Stimulated activated CD4-positive, alpha-beta T cell treated with anti-CD3 and anti-CD28 coated beads, Interleukin-15, amount 100 ng/mL, for 48 hours (primary cell): ENCODE results near the gene RPS6KB2.
"Not testable (repeated sequence)": the region's sequence is repeated elsewhere in the genome, so short reads cannot be mapped to it uniquely, and the experiment has no call there.

Experiments used
- DNase-seq, 2 donors: peaks; one replicate each; pipeline ENCODE4 v3.0.0-alpha.2; 2020; ENCODE audit warnings: low read depth in 2 of 2

The RPS6KB2 gene

DNA sequence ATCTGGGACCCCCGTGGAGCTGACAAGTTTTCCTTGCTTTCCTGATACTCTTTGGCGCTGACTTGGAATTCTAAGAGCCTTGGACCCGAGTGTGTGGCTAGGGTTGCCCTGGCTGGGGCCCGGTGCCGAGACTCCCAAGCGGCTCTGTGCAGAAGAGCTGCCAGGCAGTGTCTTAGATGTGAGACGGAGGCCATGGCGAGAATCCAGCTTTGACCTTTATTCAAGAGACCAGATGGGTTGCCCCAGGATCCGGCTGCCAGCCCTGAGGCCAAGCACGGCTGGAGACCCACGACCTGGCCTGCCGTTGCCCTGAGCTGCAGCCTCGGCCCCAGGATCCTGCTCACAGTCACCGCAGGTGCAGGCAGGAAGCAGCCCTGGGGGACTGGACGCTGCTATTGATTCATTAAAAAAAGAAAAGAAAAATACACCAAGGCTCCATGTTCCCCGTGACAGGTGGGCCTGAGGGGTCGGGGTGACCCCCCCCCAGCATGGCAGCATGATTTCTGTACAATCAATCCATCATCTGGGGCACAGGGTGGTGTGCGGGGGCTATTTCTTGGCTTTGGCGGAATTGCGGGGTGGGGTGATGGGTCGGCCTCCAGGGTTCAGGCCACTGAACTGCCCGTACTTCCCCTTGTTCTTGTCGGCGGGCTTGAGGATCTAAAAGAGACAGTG, 30.2 kb upstream of the RPS6KB2 start:
- DNase-seq = no peak

GRCh38 chr11:67398661-67399563, 29.4 kb upstream of the RPS6KB2 start:
- DNase-seq = no peak

DNA sequence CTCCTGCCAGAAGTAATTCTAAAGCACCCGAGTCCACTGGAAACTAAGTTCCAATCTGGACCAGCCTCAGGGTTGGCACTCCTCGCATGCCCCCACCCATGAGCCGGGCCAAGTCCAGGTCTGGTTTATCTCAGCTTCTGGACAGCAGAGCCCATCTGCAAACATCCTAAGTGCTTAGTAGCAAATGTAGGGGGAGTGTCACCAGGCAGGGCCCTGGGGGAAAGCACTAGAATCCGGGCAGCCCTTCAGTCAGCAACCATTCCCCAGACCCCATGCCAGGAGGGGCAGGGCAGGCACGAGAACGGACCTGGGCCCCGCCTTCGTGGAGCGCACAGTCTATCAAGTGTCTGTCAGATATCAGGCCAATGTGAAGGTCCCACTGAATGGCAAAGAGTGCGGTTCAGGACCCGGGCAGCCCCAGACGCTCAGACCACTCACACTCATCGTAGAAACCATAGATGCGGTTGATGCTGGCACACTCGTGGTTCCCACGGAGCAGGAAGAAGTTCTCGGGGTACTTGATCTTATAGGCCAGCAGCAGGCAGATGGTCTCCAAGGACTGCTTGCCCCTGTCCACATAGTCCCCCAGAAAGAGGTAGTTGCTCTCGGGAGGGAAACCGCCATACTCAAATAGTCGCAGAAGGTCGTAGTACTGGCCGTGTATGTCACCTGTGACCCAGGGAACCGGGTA, 27.9 kb upstream of the RPS6KB2 start:
- DNase-seq = no peak

- DNase-seq = no peak
Measured at GRCh38 chr11:67400942-67401494, 27.3 kb upstream of the RPS6KB2 start.

- peak; percentile 81 to 88 for DNase-seq
Measured at GRCh38 chr11:67401495-67402191, 26.7 kb upstream of the RPS6KB2 start, which contains the start of gene PPP1CA. Gene PPP1CA, minus strand, starts transcription at chr11:67401858. Its CDS starts 76 bp downstream, at chr11:67401782.

- not testable (repeated sequence) for DNase-seq
Measured at GRCh38 chr11:67402192-67402839, 26.0 kb upstream of the RPS6KB2 start.

- not testable (repeated sequence) for DNase-seq
Measured at GRCh38 chr11:67403085-67403484, 25.2 kb upstream of the RPS6KB2 start.

- no peak for DNase-seq
Measured at GRCh38 chr11:67404515-67405195, 23.6 kb upstream of the RPS6KB2 start.

DNA sequence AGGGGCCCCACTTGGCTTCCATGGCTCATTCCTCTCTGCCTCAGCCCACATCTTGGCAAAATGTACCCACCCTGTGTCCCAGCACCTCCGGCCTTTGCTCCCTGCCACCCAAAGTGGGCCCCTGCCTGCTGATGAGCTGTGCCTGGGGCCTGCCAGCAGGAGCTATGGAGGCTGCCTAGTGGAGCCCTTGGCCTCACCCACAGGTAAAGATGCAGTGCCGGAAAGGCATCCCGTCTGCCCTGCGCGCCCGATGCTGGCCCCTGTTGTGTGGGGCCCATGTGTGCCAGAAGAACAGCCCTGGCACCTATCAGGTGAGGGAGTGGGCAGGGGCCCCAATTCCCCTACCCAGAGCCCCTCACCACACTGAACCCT, 23.1 kb upstream of the RPS6KB2 start:
- no peak for DNase-seq

DNA sequence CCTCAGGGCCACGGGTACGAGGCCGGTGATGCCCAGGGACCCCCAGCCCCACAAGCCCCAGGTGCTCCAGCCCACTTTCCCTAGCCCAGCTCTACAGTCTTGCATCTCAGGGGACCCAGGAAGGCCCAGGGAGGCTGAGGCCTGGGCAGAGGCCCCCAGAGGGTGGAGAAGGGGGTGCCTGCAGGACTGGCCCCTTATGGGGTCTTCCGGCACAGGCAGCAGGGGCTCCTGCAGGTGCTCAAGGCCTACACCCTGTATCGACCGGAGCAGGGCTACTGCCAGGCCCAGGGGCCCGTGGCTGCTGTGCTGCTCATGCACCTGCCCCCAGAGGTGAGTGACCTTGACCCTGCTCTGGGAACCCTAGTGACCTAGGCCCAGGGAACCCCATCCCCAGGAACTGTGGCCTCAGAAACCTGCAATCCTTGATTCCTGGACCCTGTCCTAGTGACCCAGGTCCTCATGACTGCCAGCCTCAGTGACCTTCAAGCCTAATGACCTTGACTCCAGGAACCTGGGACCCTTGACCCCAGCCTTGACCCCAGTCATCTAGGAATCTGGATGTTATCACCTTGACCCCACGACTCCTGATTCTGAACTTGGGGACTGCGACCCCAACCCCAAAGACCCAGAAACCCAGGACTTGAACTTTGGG, 22.5 kb upstream of the RPS6KB2 start:
- no peak for DNase-seq

DNA sequence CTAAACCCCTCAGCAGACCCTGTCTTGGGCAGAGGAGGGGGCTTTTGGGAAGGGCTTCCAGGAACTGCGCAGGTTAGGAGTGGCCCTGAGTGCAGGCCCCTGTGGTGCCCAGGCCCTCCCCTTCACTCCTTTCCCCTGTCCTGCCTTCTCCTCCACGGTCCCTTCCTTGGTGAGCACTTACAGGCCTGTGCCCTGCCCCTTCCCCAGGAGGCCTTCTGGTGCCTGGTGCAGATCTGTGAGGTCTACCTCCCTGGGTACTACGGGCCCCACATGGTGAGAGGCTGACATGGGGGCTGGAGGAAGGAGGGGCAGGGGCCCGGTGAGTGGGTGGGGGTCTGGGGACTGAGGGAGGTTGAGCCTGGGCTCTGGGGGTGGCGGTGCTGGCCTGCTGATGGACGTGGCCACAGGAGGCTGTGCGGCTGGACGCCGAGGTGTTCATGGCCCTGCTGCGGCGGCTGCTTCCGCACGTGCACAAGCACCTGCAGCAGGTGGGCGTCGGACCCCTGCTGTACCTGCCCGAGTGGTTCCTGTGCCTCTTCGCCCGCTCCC, 21.8 kb upstream of the RPS6KB2 start:
- no peak for DNase-seq

GRCh38 chr11:67406969-67407687, 21.2 kb upstream of the RPS6KB2 start:
- DNase-seq = no peak

- no peak for DNase-seq
Measured at GRCh38 chr11:67407688-67408163, 20.6 kb upstream of the RPS6KB2 start.

DNA sequence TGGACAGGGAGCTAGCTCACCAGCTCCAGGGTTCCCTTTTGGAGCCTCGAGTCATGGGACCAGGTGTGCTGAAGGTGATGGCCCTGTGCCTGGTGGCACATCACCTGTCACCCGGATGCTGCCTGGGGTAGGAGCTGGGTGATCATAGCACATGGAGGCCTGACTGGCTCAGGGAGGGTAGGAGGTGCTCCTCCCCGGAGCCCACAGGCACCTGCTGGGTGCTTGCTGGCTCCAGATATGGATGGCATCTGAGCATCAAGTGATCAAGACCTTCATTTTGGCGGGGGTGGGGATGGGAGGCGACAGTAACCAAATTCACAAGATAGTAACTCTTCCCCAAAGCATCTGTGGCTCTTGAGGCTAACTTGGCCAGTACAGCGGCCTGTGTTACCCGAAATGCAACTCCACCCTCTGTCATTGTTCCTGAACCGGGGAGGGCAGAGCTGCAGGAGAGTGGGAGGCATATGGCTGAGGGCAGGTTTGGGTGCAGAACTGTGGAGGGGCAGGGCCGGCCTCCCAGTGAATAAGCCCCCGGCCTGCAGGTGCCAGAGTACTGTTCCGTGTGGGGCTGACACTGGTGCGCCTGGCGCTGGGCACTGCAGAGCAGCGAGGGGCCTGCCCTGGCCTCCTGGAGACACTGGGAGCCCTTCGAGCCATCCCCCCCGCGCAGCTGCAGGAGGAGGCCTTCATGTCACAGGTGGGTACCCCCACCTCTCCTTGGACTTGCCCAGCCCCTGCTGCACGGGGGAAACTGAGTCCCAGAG, 19.7 kb upstream of the RPS6KB2 start:
- no peak for DNase-seq

DNA sequence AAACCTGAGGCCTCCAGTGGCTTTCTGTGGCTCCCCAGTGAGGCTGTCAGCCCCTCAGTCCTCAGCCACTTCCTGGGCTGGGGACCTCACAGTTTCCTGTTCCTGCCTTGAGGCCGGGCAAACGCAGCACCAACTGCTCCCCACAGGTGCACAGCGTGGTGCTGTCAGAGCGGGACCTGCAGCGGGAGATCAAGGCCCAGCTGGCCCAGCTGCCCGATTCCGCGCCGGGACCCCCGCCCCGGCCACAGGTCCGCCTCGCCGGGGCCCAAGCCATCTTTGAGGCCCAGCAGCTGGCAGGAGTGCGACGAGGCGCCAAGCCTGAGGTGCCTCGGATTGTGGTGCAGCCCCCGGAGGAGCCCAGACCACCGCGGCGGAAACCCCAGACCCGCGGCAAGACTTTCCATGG, 19.0 kb upstream of the RPS6KB2 start:
- peak in 1 of 2 donors; percentile 60 for DNase-seq

- no peak for DNase-seq
Measured at GRCh38 chr11:67409781-67410368, 18.4 kb upstream of the RPS6KB2 start.

DNA sequence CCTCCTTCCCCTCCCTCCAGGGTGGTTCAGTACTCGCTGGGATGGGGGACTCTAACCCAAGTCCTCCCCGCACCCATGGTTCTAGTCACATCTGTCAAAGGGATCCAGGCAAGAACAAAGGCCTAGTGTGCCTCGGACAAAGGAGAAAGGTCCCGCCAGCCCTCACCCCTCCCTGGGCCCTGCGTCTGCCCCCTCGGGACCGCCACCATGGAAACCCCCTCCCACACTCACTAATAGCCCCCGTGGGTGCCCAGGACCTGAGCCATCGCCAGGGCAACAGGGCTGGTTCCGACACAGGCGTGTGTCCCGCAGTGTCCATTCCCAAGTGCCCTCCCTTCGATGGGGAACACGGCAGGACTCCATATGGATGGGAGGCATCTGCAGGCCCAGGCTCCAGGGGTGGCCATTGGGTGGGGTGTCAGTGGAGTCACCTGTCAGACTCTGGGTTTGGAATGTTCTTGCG, 17.9 kb upstream of the RPS6KB2 start:
- DNase-seq = no peak
